ENCODE measurements around the gene TMEM144. TPM values are rescaled to one million over a fixed set of nuclear protein-coding genes. Genes with fewer than 3 reads are reported as not detected.
"Not testable (repeated sequence)": the region's sequence is repeated elsewhere in the genome, so short reads cannot be mapped to it uniquely, and the experiment has no call there.

The TMEM144 gene
- total and polyA plus RNA-seq, 9 donors: 5.4 to 14.9 (median 8.4) TPM

DNA sequence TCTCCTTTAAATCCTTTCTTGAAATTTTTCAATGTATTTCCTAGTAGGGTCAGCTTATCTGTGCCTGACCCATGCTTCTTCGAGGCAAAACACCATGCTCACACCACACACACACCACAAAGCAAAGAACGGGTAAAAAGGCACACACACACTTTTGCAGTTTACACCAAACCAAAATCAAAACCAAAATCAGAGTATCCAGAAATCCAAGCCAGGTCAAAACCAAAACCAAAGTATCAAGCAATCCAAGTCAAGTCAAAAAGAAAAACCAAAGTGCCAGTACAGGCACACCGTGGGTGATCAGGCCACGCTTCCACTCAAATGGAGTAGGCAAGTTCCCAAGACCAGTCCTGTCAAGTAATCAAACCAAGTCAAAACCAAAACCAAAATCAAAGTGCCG is 17.6 kb downstream of the TMEM144 start:
- H3K9me3 ChIP-seq; H3K36me3 ChIP-seq; DNase-seq; H3K27me3 ChIP-seq; H3K4me3 ChIP-seq; H3K27ac ChIP-seq; H3K4me1 ChIP-seq (ENCODE audit: insufficient read depth); intact Hi-C loops (cut with DNase I): not testable (repeated sequence)
- WGBS, 3 donors: 91 to 97% (median 94%) methylated on average over 5 of the region's 5 CpGs

DNA sequence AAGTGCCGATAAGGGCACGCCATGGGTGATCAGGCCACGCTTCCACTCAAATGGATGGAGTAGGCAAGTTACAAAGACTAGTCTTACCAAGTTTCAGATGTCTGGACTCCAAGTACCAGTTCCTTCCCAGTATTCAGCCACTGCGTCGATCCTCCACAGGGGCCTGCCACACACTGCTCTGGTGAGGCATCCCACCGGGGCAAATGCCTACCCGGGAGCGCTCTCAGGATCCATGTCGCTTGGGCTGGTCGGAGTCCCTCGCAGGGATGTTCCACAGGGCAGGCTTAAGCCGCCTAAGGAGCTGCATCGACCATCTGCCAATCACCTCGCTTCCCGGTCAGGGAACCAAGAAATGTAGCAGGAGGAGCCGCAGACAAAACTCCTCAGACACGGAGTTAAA is 18.1 kb downstream of the TMEM144 start:
- H3K4me3 ChIP-seq; H3K36me3 ChIP-seq; H3K4me1 ChIP-seq (ENCODE audit: insufficient read depth); DNase-seq; H3K27ac ChIP-seq; H3K9me3 ChIP-seq; intact Hi-C loops (cut with DNase I); H3K27me3 ChIP-seq: not testable (repeated sequence)
- 95 to 97% (median 96%) methylated on average over 17 of the region's 17 CpGs for WGBS, 3 donors

GRCh38 chr4:158229768-158230167 is 19.5 kb downstream of the TMEM144 start:
- DNase-seq: no peak
- TF ChIP-seq POLR2A (IDR thresholded peaks at IDR 0.05) (no peak), EP300 (IDR thresholded peaks at IDR 0.05) (no peak)
- TF ChIP-seq, protein P1, sequence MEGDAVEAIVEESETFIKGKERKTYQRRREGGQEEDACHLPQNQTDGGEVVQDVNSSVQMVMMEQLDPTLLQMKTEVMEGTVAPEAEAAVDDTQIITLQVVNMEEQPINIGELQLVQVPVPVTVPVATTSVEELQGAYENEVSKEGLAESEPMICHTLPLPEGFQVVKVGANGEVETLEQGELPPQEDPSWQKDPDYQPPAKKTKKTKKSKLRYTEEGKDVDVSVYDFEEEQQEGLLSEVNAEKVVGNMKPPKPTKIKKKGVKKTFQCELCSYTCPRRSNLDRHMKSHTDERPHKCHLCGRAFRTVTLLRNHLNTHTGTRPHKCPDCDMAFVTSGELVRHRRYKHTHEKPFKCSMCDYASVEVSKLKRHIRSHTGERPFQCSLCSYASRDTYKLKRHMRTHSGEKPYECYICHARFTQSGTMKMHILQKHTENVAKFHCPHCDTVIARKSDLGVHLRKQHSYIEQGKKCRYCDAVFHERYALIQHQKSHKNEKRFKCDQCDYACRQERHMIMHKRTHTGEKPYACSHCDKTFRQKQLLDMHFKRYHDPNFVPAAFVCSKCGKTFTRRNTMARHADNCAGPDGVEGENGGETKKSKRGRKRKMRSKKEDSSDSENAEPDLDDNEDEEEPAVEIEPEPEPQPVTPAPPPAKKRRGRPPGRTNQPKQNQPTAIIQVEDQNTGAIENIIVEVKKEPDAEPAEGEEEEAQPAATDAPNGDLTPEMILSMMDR (IDR thresholded peaks at IDR 0.05): no peak
- no peaks in the 10 kb centered on the region for H3K27me3 ChIP-seq
- intact Hi-C loops (cut with DNase I): no loop called here
- no peak overlapping the region for H3K4me3 ChIP-seq
- WGBS, 3 donors: 77 to 78% (median 78%) methylated on average over 5 of the region's 5 CpGs
- no peaks in the 10 kb centered on the region for H3K4me1 ChIP-seq (ENCODE audit: insufficient read depth)
- no peaks in the 10 kb centered on the region for H3K9me3 ChIP-seq
- H3K27ac ChIP-seq: no peak overlapping the region
- no peaks in the 10 kb centered on the region for H3K36me3 ChIP-seq

DNA sequence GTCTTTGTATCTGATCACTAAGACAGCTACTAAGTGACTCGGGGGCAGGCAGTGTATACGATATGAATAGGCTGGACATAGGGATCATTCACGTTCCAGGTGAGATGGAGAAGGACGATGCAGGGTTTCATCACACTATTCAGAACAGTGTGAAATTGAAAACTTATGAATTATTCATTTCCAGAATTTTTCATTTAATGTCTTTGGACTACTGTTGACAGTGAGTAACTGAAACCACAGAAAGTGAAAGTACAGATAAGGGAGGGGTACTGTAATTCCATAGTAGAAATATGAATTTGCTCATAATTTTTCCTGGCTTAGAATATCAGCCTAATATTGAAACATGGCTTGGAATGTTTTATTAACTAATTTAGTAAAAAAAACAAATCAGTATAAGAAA is 24.4 kb downstream of the TMEM144 start:
- Histone ChIP-seq H3K4me3 (no peak overlapping the region), H3K4me1 (ENCODE audit: insufficient read depth) (no peaks in the 10 kb centered on the region), H3K9me3 (no peaks in the 10 kb centered on the region), H3K36me3 (no peaks in the 10 kb centered on the region), H3K27me3 (no peaks in the 10 kb centered on the region), H3K27ac (no peak overlapping the region)
- TF ChIP-seq POLR2A (IDR thresholded peaks at IDR 0.05) (no peak), EP300 (IDR thresholded peaks at IDR 0.05) (no peak)
- TF ChIP-seq, protein P1 (IDR thresholded peaks at IDR 0.05): no peak
- 93 to 96% (median 96%) methylated on average over 4 of the region's 4 CpGs for WGBS, 3 donors
- intact Hi-C loops (cut with DNase I): no loop called here
- DNase-seq: no peak

GRCh38 chr4:158236304-158237030 is 26.2 kb downstream of the TMEM144 start:
- no peaks in the 10 kb centered on the region for H3K36me3 ChIP-seq
- intact Hi-C loops (cut with DNase I): no loop called here
- no peak for DNase-seq
- TF ChIP-seq, protein P1 (IDR thresholded peaks at IDR 0.05): no peak
- TF ChIP-seq POLR2A (IDR thresholded peaks at IDR 0.05) (no peak), EP300 (IDR thresholded peaks at IDR 0.05) (no peak)
- no peaks in the 10 kb centered on the region for H3K4me1 ChIP-seq (ENCODE audit: insufficient read depth)
- H3K9me3 ChIP-seq: no peaks in the 10 kb centered on the region
- H3K4me3 ChIP-seq: no peak overlapping the region
- no peaks in the 10 kb centered on the region for H3K27me3 ChIP-seq
- WGBS, 3 donors: 81 to 85% (median 82%) methylated on average over 9 of the region's 9 CpGs
- H3K27ac ChIP-seq: no peak overlapping the region

Measured in ovary (tissue), 9 donors.